Lung (tissue), 12 donors: ENCODE data around the gene MSH6. TPM values are rescaled to one million over a fixed set of nuclear protein-coding genes. Genes with fewer than 3 reads are reported as not detected.

Experiments
- ATAC-seq: fragments of 200-7000 bp; cut with Tn5 transposase; one replicate; pipeline ENCODE4 v1.9.1; 2020; ENCODE audit warnings: moderate number of reproducible peaks; ENCODE audit not compliant: insufficient read depth, low FRiP score
- DNase-seq, 3 donors: peaks; one replicate each; pipeline ENCODE4 v3.0.0-alpha.2; 2013 to 2017
- H3K27ac ChIP-seq, 2 donors: one replicate each; pipeline ENCODE4 v1.5.1; 2013; ENCODE audit warnings: mild to moderate bottlenecking in 2 of 2, moderate library complexity in 2 of 2, control low read depth in 1 of 2, inconsistent platforms in 1 of 2, low read depth in 1 of 2, low read length in 1 of 2
- H3K27me3 ChIP-seq, 3 donors: one replicate each; pipeline ENCODE4 v1.5.1; 2013; ENCODE audit warnings: low read length in 2 of 3; ENCODE audit not compliant: control insufficient read depth in 3 of 3, insufficient read depth in 3 of 3
- H3K36me3 ChIP-seq, 4 donors: one replicate each; pipeline ENCODE4 v1.5.1; 2013; ENCODE audit warnings: low read length in 4 of 4, mild to moderate bottlenecking in 1 of 4, moderate library complexity in 1 of 4; ENCODE audit not compliant: control insufficient read depth in 4 of 4, insufficient read depth in 4 of 4
- H3K4me1 ChIP-seq, 5 donors: one replicate each; pipeline ENCODE4 v1.5.1; 2013; ENCODE audit warnings: low read length in 5 of 5, mild to moderate bottlenecking in 2 of 5, moderate library complexity in 1 of 5; ENCODE audit not compliant: control insufficient read depth in 5 of 5, insufficient read depth in 5 of 5
- H3K4me3 ChIP-seq: one replicate; pipeline ENCODE4 v1.5.1; 2013; ENCODE audit warnings: mild to moderate bottlenecking, control low read depth, moderate library complexity
- H3K9ac ChIP-seq, 2 donors: one replicate each; pipeline ENCODE4 v1.5.1; 2013; ENCODE audit warnings: low read length in 2 of 2, control low read depth in 1 of 2; ENCODE audit not compliant: insufficient read depth in 1 of 2
- H3K9me3 ChIP-seq, 4 donors: one replicate each; pipeline ENCODE4 v1.5.1; 2013; ENCODE audit warnings: low read length in 3 of 4, mild to moderate bottlenecking in 1 of 4, moderate library complexity in 1 of 4; ENCODE audit not compliant: control insufficient read depth in 4 of 4, insufficient read depth in 3 of 4
- WGBS, 2 donors: extraction: QIAGEN DNeasy Blood & Tissue Kit; methylation state at CpG; one replicate each; pipeline ENCODE4 v1.1.7; 2013; 5-methylcytosine and 5-hydroxymethylcytosine counted together
- polyA plus RNA-seq, 2 donors: library from polyadenylated mRNA; stranded (reverse); fragments of 200-250 nt; gene quantifications; one replicate each; pipeline ENCODE4 v1.2.1, GENCODE V29; 2013
- total RNA-seq, 2 donors: library from RNA; depleted of rRNA in 1 of 2; stranded (reverse); fragments of >200 nt in 1 of 2; gene quantifications; one replicate each; pipeline ENCODE4 v1.2.1, GENCODE V29; 2014 to 2021
- TF ChIP-seq, protein P1 (sequence below): IDR thresholded peaks from 2 replicates; pipeline ENCODE4 v1.5.1; 2012; ENCODE audit warnings: mild to moderate bottlenecking; ENCODE audit errors: control extremely low read depth, extremely low read depth
- donor health status: control.
- donor health status: control.
- donor health status: Bipolar disorder and iron deficiency.
- donor health status: healthy.
- donor health status: DM: yes; HTN: yes; CAD: no.

MSH6 gene
- total and polyA plus RNA-seq, 4 donors, result 8.8 to 59.5 (median 27.2) TPM

DNA sequence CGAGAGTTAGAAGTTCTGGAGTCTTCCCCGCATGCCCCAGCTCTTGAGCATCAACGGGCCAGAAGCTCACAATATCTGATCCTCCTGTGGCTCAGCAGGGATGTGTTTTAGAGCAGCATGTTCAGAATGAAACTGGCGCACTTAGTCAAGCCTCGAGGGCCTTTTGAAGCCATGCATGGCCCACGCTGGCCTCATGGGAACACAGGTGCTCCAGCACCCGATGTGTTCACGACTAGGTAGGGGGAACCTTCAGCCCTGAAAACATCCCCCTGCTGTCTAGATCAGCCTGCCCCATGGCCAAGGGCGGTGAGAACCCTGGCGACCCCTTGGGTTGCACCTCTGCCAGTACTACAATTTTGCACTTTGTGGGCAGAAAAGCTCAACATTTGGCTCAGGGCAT, 32.8 kb downstream of the MSH6 start:
- peaks cover 0 to 1% (median 0%) of the 10 kb centered on the region in 5 donors for H3K4me1 ChIP-seq
- DNase-seq, result no peak
- no peak overlapping the region for H3K4me3 ChIP-seq
- H3K27ac ChIP-seq, result no peak overlapping the region
- TF ChIP-seq, protein P1, sequence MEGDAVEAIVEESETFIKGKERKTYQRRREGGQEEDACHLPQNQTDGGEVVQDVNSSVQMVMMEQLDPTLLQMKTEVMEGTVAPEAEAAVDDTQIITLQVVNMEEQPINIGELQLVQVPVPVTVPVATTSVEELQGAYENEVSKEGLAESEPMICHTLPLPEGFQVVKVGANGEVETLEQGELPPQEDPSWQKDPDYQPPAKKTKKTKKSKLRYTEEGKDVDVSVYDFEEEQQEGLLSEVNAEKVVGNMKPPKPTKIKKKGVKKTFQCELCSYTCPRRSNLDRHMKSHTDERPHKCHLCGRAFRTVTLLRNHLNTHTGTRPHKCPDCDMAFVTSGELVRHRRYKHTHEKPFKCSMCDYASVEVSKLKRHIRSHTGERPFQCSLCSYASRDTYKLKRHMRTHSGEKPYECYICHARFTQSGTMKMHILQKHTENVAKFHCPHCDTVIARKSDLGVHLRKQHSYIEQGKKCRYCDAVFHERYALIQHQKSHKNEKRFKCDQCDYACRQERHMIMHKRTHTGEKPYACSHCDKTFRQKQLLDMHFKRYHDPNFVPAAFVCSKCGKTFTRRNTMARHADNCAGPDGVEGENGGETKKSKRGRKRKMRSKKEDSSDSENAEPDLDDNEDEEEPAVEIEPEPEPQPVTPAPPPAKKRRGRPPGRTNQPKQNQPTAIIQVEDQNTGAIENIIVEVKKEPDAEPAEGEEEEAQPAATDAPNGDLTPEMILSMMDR, result no peak
- H3K36me3 ChIP-seq, result peaks cover 14 to 56% (median 32%) of the 10 kb centered on the region in 4 donors
- H3K9ac ChIP-seq, result no peak overlapping the region
- WGBS, 2 donors, result 96 to 99% methylated on average over 10 of the region's 10 CpGs
- no peaks in the 10 kb centered on the region for H3K9me3 ChIP-seq
- no peak for ATAC-seq
- H3K27me3 ChIP-seq, result no peaks in the 10 kb centered on the region

- H3K4me3 ChIP-seq, result no peak overlapping the region
- H3K27ac ChIP-seq, result no peak overlapping the region
- ATAC-seq (no peak), DNase-seq (no peak)
- H3K9ac ChIP-seq, result no peak overlapping the region
- no peaks in the 10 kb centered on the region for H3K27me3 ChIP-seq
- TF ChIP-seq, protein P1, result no peak
- H3K9me3 ChIP-seq, result no peaks in the 10 kb centered on the region
- peaks cover 19 to 54% (median 35%) of the 10 kb centered on the region in 4 donors for H3K36me3 ChIP-seq
- WGBS, 2 donors, result 66 to 87% methylated on average over 2 of the region's 2 CpGs
- peaks cover 0 to 1% (median 0%) of the 10 kb centered on the region in 5 donors for H3K4me1 ChIP-seq
Observed at GRCh38 chr2:47818777-47819176, 35.8 kb downstream of the MSH6 start.

- Histone ChIP-seq H3K9ac (no peak overlapping the region), H3K36me3 (peaks cover 21 to 57% (median 38%) of the 10 kb centered on the region in 4 donors)
- 94% methylated on average over 3 of the region's 3 CpGs for WGBS, 2 donors
Observed at GRCh38 chr2:47819834-47820233, 36.9 kb downstream of the MSH6 start.

More at GRCh38 chr2:47819834-47820233, 36.9 kb downstream of the MSH6 start:
- no peak overlapping the region for H3K4me3 ChIP-seq
- no peaks in the 10 kb centered on the region for H3K27me3 ChIP-seq
- no peaks in the 10 kb centered on the region for H3K9me3 ChIP-seq
- peaks cover 0 to 1% (median 0%) of the 10 kb centered on the region in 5 donors for H3K4me1 ChIP-seq
- ATAC-seq (no peak), DNase-seq (no peak)
- H3K27ac ChIP-seq, result no peak overlapping the region
- TF ChIP-seq, protein P1, result no peak
